Transverse colon (tissue), 4 donors: ENCODE data around the gene LRRC7. TPM values are rescaled to one million over a fixed set of nuclear protein-coding genes. Genes with fewer than 3 reads are reported as not detected.

Source experiments
- DNase-seq: peaks from one replicate; pipeline ENCODE4 v3.0.0-alpha.2; 2019
- H3K27ac ChIP-seq, 4 donors: fragments of 200-600 bp; sonication (generic); 2 replicates each; pipeline ENCODE4 v1.5.1; 2016 to 2018; ENCODE audit warnings: inconsistent platforms in 4 of 4
- H3K27me3 ChIP-seq: fragments of 200-600 bp; sonication (generic); 2 replicates; pipeline ENCODE4 v1.5.1; 2017; ENCODE audit warnings: inconsistent platforms
- H3K36me3 ChIP-seq, 4 donors: fragments of 200-600 bp; sonication (generic); 2 replicates each; pipeline ENCODE4 v1.5.1; 2017 to 2019; ENCODE audit warnings: inconsistent platforms in 4 of 4
- H3K4me1 ChIP-seq, 4 donors: fragments of 200-600 bp; sonication (generic); 2 replicates each; pipeline ENCODE4 v1.5.1; 2017 to 2020; ENCODE audit warnings: inconsistent platforms in 4 of 4
- H3K4me3 ChIP-seq, 4 donors: fragments of 200-600 bp; sonication (generic); 1 replicate in 1 of 4; 2 replicates in 3 of 4; pipeline versions ENCODE4 v1.5.1 to v1.6.1; 2017 to 2019; ENCODE audit warnings: inconsistent platforms in 4 of 4
- H3K9me3 ChIP-seq, 2 donors: fragments of 200-600 bp; sonication (generic); 2 replicates each; pipeline ENCODE4 v1.5.1; 2017 to 2019; ENCODE audit warnings: inconsistent platforms in 2 of 2
- EP300 ChIP-seq: sonication (generic); formaldehyde crosslinking; IDR thresholded peaks from one replicate; pipeline ENCODE4 v1.6.1; 2017; ENCODE audit warnings: antibody characterized with exemption, low read depth
- POLR2A ChIP-seq: fragments of 450-650 bp; IDR thresholded peaks from one replicate; pipeline ENCODE4 v1.6.1; 2016; ENCODE audit warnings: antibody characterized with exemption, mild to moderate bottlenecking, moderate library complexity
- POLR2AphosphoS5 ChIP-seq, 3 donors: sonication (generic); formaldehyde crosslinking; IDR thresholded peaks; one replicate each; pipeline ENCODE4 v1.6.1; 2016; ENCODE audit warnings: antibody characterized with exemption in 3 of 3
- WGBS, 2 donors: methylation state at CpG; one replicate each; pipeline ENCODE4 v1.1.5; 2018; ENCODE audit warnings: low coverage in 1 of 2; 5-methylcytosine and 5-hydroxymethylcytosine counted together
- in situ Hi-C, 4 donors: fragments of 200-750 bp; cut with MboI; loops; one replicate each; pipeline versions ENCODE4 v1.15.0 to v1.15.1; 2017; ENCODE audit warnings: low sequenced_read_pairs in 3 of 4, low pct_ligation_motif_present in 1 of 4, low pct_unique_long_range_greater_than_20kb in 1 of 4
- intact Hi-C: fragments of 100-400 bp; cut with DNase I; formaldehyde crosslinking; loops from one replicate; pipeline ENCODE4 v1.15.1; 2023; ENCODE audit warnings: low total_unique reads
- total RNA-seq, 4 donors: library from RNA; depleted of rRNA; stranded (reverse); fragments of >200 nt; gene quantifications; one replicate each; pipeline ENCODE4 v1.1.0, GENCODE V29; 2016
- TF ChIP-seq, protein P1 (sequence below), 5 experiments: fragments of 200-600 bp in 3 of 5; fragments of 450-650 bp in 2 of 5; sonication (generic) in 3 of 5; IDR thresholded peaks; 1 replicate in 2 of 5; 2 replicates in 3 of 5; pipeline ENCODE4 v1.5.1; 2016 to 2017; ENCODE audit warnings: antibody characterized with exemption in 5 of 5, inconsistent platforms in 3 of 5, mild to moderate bottlenecking in 2 of 5, moderate library complexity in 1 of 5

LRRC7 gene
- total RNA-seq, 4 donors from 2014 or later, result 0.32 to 1.1 TPM; not detected in 2

DNA sequence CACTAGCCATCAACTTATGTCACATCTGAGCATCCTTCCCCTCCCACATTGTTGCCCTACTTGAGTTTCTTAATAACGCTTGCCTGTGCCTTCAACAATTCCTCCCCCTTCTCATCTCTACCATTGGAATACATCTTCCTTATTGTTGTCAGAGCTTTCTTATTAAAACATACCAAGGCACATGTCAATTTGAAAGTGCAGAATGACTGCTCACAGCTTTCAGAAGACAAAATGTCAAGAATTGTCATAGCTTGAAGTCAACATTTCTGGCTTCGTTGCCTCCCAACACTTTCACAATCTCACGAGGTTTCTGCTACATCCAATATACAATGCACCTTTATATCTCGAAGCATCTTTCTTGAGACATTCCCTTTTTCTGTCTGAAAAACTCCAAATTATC, 279.9 kb downstream of the LRRC7 start:
- in situ Hi-C loops (no loop called here), intact Hi-C loops (no loop called here)
- Histone ChIP-seq H3K27me3 (no peaks in the 10 kb centered on the region), H3K27ac (no peak overlapping the region), H3K4me3 (no peak overlapping the region), H3K4me1 (no peaks in the 10 kb centered on the region), H3K9me3 (no peaks in the 10 kb centered on the region), H3K36me3 (no peaks in the 10 kb centered on the region)
- no peak for TF ChIP-seq POLR2AphosphoS5 (IDR thresholded peaks at IDR 0.05)
- TF ChIP-seq, protein P1, sequence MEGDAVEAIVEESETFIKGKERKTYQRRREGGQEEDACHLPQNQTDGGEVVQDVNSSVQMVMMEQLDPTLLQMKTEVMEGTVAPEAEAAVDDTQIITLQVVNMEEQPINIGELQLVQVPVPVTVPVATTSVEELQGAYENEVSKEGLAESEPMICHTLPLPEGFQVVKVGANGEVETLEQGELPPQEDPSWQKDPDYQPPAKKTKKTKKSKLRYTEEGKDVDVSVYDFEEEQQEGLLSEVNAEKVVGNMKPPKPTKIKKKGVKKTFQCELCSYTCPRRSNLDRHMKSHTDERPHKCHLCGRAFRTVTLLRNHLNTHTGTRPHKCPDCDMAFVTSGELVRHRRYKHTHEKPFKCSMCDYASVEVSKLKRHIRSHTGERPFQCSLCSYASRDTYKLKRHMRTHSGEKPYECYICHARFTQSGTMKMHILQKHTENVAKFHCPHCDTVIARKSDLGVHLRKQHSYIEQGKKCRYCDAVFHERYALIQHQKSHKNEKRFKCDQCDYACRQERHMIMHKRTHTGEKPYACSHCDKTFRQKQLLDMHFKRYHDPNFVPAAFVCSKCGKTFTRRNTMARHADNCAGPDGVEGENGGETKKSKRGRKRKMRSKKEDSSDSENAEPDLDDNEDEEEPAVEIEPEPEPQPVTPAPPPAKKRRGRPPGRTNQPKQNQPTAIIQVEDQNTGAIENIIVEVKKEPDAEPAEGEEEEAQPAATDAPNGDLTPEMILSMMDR (IDR thresholded peaks at IDR 0.05), result no peak
- no peak for TF ChIP-seq EP300
- TF ChIP-seq POLR2A, result no peak
- no peak for DNase-seq
- 76 to 89% methylated on average over 4 of the region's 4 CpGs for WGBS, 2 donors

DNA sequence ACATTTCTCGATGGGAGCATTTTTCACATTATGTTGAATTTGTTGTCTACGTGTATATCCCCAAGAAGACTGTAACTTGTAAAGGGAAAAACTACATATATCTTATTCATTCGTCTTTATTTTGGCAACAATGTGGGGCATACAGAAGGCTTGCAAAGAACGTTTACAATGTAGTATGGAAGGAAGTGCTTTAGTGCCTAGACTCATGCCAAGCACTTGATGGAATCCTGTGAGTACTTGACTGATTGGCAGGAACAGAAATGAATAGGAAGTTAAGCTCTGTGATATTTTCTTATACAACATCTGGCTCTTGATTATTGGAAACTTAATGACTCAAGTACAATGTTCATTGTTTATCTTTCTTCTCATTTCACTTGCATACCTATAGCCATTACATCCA, 284.4 kb downstream of the LRRC7 start:
- no peak for TF ChIP-seq EP300
- TF ChIP-seq, protein P1 (IDR thresholded peaks at IDR 0.05), result no peak
- TF ChIP-seq POLR2A, result no peak
- no peak for TF ChIP-seq POLR2AphosphoS5 (IDR thresholded peaks at IDR 0.05)
- H3K36me3 ChIP-seq, result no peaks in the 10 kb centered on the region
- no peaks in the 10 kb centered on the region for H3K27me3 ChIP-seq
- H3K4me3 ChIP-seq, result no peak overlapping the region
- no peaks in the 10 kb centered on the region for H3K4me1 ChIP-seq
- in situ Hi-C loops (no loop called here), intact Hi-C loops (no loop called here)
- 65 to 72% methylated on average over 4 of the region's 4 CpGs for WGBS, 2 donors
- no peak for DNase-seq
- H3K27ac ChIP-seq, result no peak overlapping the region
- H3K9me3 ChIP-seq, result no peaks in the 10 kb centered on the region

DNA sequence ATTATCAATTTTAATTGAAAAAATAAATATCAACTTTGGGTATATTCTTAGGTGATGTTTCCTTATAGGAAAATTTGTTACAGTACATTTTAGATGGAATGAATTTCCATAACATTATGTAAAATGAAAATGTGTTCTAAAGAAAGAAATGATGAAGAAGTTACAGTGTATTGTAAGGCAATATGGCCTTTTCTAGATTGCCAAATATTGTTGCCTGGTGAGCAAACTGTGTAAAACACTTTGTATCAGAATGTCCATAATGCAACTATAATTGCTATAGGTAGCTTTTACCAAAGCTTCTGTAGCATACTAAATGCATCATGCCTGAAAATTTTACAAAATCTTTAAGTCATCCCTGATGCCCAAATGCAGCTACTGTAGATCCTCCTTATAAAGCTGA, 285.0 kb downstream of the LRRC7 start:
- no peak for DNase-seq
- Histone ChIP-seq H3K36me3 (no peaks in the 10 kb centered on the region), H3K4me3 (no peak overlapping the region), H3K27me3 (no peaks in the 10 kb centered on the region), H3K4me1 (no peaks in the 10 kb centered on the region), H3K27ac (no peak overlapping the region), H3K9me3 (no peaks in the 10 kb centered on the region)
- in situ Hi-C loops, result no loop called here
- intact Hi-C loops, result no loop called here
- TF ChIP-seq POLR2AphosphoS5 (IDR thresholded peaks at IDR 0.05) (no peak), EP300 (no peak), POLR2A (no peak)
- TF ChIP-seq, protein P1 (IDR thresholded peaks at IDR 0.05), result no peak

DNA sequence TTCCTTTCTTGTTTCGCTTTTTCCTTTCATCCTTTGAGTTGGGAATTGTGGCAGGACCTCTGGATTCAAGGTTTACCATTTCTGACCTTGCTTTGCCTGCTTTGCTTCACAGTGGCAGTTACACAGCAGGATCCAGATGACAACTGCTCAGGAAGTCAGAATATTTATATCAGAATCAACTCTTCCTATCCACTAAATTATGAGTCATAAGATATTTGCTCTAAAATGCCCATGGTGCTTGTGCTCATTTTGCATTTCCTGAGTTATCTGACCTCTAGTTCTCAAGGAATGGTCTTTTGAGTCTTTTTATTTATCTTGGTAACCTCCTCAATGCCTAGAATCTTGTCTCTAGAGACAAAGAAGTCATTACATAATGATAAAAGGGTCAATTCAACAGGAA, 290.8 kb downstream of the LRRC7 start:
- WGBS, 2 donors, result 63 to 64% methylated on average over 1 of the region's 1 CpG

DNA sequence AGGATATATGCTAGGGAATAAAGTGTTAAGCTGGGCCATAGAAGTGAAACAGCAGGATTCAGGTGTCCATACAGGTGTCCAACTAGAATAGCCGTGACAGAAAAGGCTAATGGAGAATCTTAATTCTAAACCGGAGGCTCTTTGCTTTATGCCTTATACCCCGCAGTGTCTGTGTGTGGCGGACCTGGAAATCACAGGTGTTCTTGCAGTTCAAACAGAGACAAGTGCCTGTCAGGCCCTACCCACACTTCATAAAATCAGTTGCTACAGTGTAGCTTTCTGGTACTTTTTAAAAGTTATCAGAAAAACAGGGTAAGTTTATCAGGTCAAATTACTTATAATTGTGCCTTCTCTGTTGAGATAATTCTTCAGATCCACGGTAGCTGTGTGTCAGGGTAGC, 293.9 kb downstream of the LRRC7 start:
- Histone ChIP-seq H3K27me3 (no peaks in the 10 kb centered on the region), H3K27ac (no peak overlapping the region), H3K4me1 (no peaks in the 10 kb centered on the region), H3K36me3 (no peaks in the 10 kb centered on the region), H3K4me3 (no peak overlapping the region), H3K9me3 (no peaks in the 10 kb centered on the region)
- TF ChIP-seq POLR2A (no peak), POLR2AphosphoS5 (IDR thresholded peaks at IDR 0.05) (no peak), EP300 (no peak)
- TF ChIP-seq, protein P1 (IDR thresholded peaks at IDR 0.05), result no peak
- intact Hi-C loops, result no loop called here
- DNase-seq, result no peak
- in situ Hi-C loops, result no loop called here
- WGBS, 2 donors, result 65 to 80% methylated on average over 2 to 5 of the region's 5 CpGs

More for the DNA sequence above, 290.8 kb downstream of the LRRC7 start:
- intact Hi-C loops, result no loop called here
- H3K4me3 ChIP-seq, result no peak overlapping the region
- in situ Hi-C loops, result no loop called here
- no peak overlapping the region for H3K27ac ChIP-seq
- no peaks in the 10 kb centered on the region for H3K27me3 ChIP-seq
- no peaks in the 10 kb centered on the region for H3K9me3 ChIP-seq
- no peak for DNase-seq
- H3K36me3 ChIP-seq, result no peaks in the 10 kb centered on the region
- no peaks in the 10 kb centered on the region for H3K4me1 ChIP-seq
- TF ChIP-seq POLR2A (no peak), EP300 (no peak), POLR2AphosphoS5 (IDR thresholded peaks at IDR 0.05) (no peak)
